Measurements from ENCODE around the gene CTNNAL1. TPM values are rescaled to one million over a fixed set of nuclear protein-coding genes. Genes with fewer than 3 reads are reported as not detected.

CTNNAL1 gene
- total and polyA plus RNA-seq, 2 of the 8 experiments (the other 6 are each of a cell fraction or from before 2014, with no cell fraction given): 23.2 to 66.1 TPM

- Histone ChIP-seq H2AFZ (ENCODE audit: low read length) (no peak overlapping the region), H2BK5ac (ENCODE audit: low read depth, low read length) (no peak overlapping the region), H2BK12ac (ENCODE audit: low read depth, low read length) (no peak overlapping the region), H3K56ac (replicated peaks; ENCODE audit: insufficient read length, low read depth, low read length) (no peak overlapping the region), H3K4ac (replicated peaks; ENCODE audit: insufficient read length, low read depth, low read length) (no peak overlapping the region), H3K23me2 (ENCODE audit: low read depth, low read length) (no peaks in the 10 kb centered on the region), H2BK120ac (replicated peaks; ENCODE audit: low read depth, low read length) (no peak overlapping the region), H3K14ac (ENCODE audit: insufficient read length) (no peak overlapping the region), H3K4me3 (ENCODE audit: extremely low read depth in 1 of 4, insufficient read depth in 2 of 4, low read depth in 3 of 4, low read length in 4 of 4) (no peak overlapping the region), H2BK20ac (ENCODE audit: low read length) (no peak overlapping the region), H3K4me1 (replicated peaks in 1 of 4; ENCODE audit: control insufficient read depth in 3 of 4, insufficient read depth in 4 of 4, low read length in 3 of 4) (no peaks in the 10 kb centered on the region; a peak in 1 of 7 replicates), H3K18ac (ENCODE audit: extremely low read depth, low read length) (no peak overlapping the region), H4K5ac (ENCODE audit: insufficient read length, low read depth, low read length) (no peak overlapping the region), H3K79me2 (ENCODE audit: control insufficient read depth in 1 of 2, insufficient read depth in 2 of 2, low read length in 2 of 2) (0 out of 4 replicates have a peak, but pooled peaks cover 0 to 3% of the 10 kb centered on the region in 2 experiments), H3K27ac (ENCODE audit: low read depth, low read length) (no peak overlapping the region), H4K91ac (replicated peaks; ENCODE audit: insufficient read length, low read length) (no peak overlapping the region), H3K36me3 (ENCODE audit: control insufficient read depth in 2 of 4, insufficient read depth in 4 of 4, low read length in 3 of 4) (peaks cover 0 to 20% (median 9%) of the 10 kb centered on the region in 4 experiments; a peak in 4 of 8 replicates), H2BK15ac (ENCODE audit: low read length) (no peak overlapping the region), H3K27me3 (replicated peaks in 1 of 4; ENCODE audit: control insufficient read depth in 3 of 4, extremely low read depth in 1 of 4, insufficient read depth in 3 of 4, low read length in 3 of 4) (no peaks in the 10 kb centered on the region), H3K4me2 (ENCODE audit: insufficient read depth in 1 of 2, low read depth in 2 of 2, low read length in 2 of 2) (no peak overlapping the region), H3K9me3 (ENCODE audit: insufficient read depth in 2 of 2, low read depth in 1 of 2, low read length in 1 of 2) (no peaks in the 10 kb centered on the region), H4K20me1 (replicated peaks in 1 of 2; ENCODE audit: control insufficient read depth in 1 of 2, insufficient read depth in 2 of 2, low read length in 2 of 2) (peaks cover 0 to 3% of the 10 kb centered on the region in 2 experiments), H3K23ac (ENCODE audit: insufficient read length) (no peak overlapping the region), H2AK5ac (ENCODE audit: low read depth, low read length) (no peak overlapping the region), H3K9ac (replicated peaks in 1 of 4; ENCODE audit: extremely low read depth in 1 of 4, low read depth in 3 of 4, low read length in 3 of 4) (no peak overlapping the region), H3K79me1 (ENCODE audit: low read depth, low read length) (peaks cover 2% of the 10 kb centered on the region; the same call in 1 of the 2 replicates), H4K8ac (ENCODE audit: extremely low read depth, insufficient read depth, low read length) (no peak overlapping the region)
- FAIRE-seq (no peak), DNase-seq (ENCODE audit: low read depth in 1 of 2, low spot score in 2 of 2) (no peak)
- CTCF ChIA-PET (ENCODE audit: partially characterized antibody): interaction anchor here (0.5 kb wide), 2 partner anchors 226 to 1502 kb away, joined by 3 to 4 read pairs; no protein-coding TSS in a partner anchor
- TF ChIP-seq RXRA (IDR thresholded peaks at IDR 0.05; ENCODE audit: insufficient read depth, low read depth, low read length): no peak
- POLR2A ChIA-PET (ENCODE audit: partially characterized antibody): interaction anchor here (1.2 to 2.4 kb wide), 3 partner anchors 9 to 18 kb away, joined by 3 to 6 read pairs (median 3); no protein-coding TSS in a partner anchor
Observed at GRCh38 chr9:109022873-109023272, 9.6 kb upstream of the CTNNAL1 start.
